Fibroblast of lung (primary cell): ENCODE results near the gene KCNN4. TPM values are rescaled to one million over a fixed set of nuclear protein-coding genes. Genes with fewer than 3 reads are reported as not detected.

Source experiments
- DNase-seq, 2 donors: peaks; one replicate each; pipeline versions ENCODE4 v3.0.0 to v3.0.0-alpha.2; 2010; ENCODE audit warnings: low read depth in 2 of 2
- H2AFZ ChIP-seq: 2 replicates; pipeline ENCODE4 v1.5.1; 2012; ENCODE audit warnings: low read length, control low read depth, inconsistent platforms
- H3K27ac ChIP-seq: 2 replicates; pipeline ENCODE4 v1.5.1; 2011; ENCODE audit warnings: low read length, control low read depth; ENCODE audit not compliant: insufficient read depth
- H3K27me3 ChIP-seq: 2 replicates; pipeline ENCODE4 v1.5.1; 2011; ENCODE audit warnings: mild to moderate bottlenecking, low read length; ENCODE audit not compliant: control insufficient read depth, insufficient read depth
- H3K36me3 ChIP-seq: 2 replicates; pipeline ENCODE4 v1.5.1; 2011; ENCODE audit warnings: low read length; ENCODE audit not compliant: control insufficient read depth, insufficient read depth
- H3K4me1 ChIP-seq: 2 replicates; pipeline ENCODE4 v1.5.1; 2011; ENCODE audit warnings: low read length; ENCODE audit not compliant: control insufficient read depth, insufficient read depth; ENCODE audit errors: extremely low read depth
- H3K4me2 ChIP-seq: 2 replicates; pipeline ENCODE4 v1.5.1; 2011; ENCODE audit warnings: low read length, control low read depth; ENCODE audit not compliant: insufficient read depth; ENCODE audit errors: extremely low read depth
- H3K4me3 ChIP-seq, 4 experiments: fragments of 200-600 bp in 1 of 4; sonication (generic) in 1 of 4; replicated peaks in 1 of 4; 2 replicates each; pipeline ENCODE4 v1.5.1; 2011 to 2016; ENCODE audit warnings: low read length in 4 of 4, low read depth in 3 of 4, mild to moderate bottlenecking in 3 of 4, control low read depth in 2 of 4, inconsistent platforms in 1 of 4, mixed read lengths in 1 of 4; ENCODE audit not compliant: insufficient read depth in 1 of 4; ENCODE audit errors: control extremely low read depth in 1 of 4
- H3K79me2 ChIP-seq: 2 replicates; pipeline ENCODE4 v1.5.1; 2012; ENCODE audit warnings: mild to moderate bottlenecking, low read length, inconsistent platforms; ENCODE audit not compliant: control insufficient read depth, insufficient read depth
- H3K9ac ChIP-seq: 2 replicates; pipeline ENCODE4 v1.5.1; 2011; ENCODE audit warnings: mild to moderate bottlenecking, low read length, control low read depth; ENCODE audit not compliant: insufficient read depth
- H3K9me3 ChIP-seq: 2 replicates; pipeline ENCODE4 v1.5.1; 2012; ENCODE audit warnings: low read depth, low read length; ENCODE audit not compliant: control insufficient read depth, insufficient read depth
- H4K20me1 ChIP-seq: 2 replicates; pipeline ENCODE4 v1.5.1; 2011; ENCODE audit warnings: low read length; ENCODE audit not compliant: control insufficient read depth, insufficient read depth; ENCODE audit errors: extremely low read depth
- CTCF ChIP-seq, 2 donors: IDR thresholded peaks in 1 of 2; conservative IDR thresholded peaks in 1 of 2; 1 replicate in 1 of 2; 2 replicates in 1 of 2; pipeline ENCODE4 v1.5.1; 2011 to 2012; ENCODE audit warnings: low read length in 2 of 2, control low read depth in 1 of 2, inconsistent platforms in 1 of 2, low read depth in 1 of 2, mild to moderate bottlenecking in 1 of 2
- EZH2 ChIP-seq: IDR thresholded peaks from 2 replicates; pipeline ENCODE4 v1.5.1; 2012; ENCODE audit warnings: low read length, control low read depth, mild to moderate bottlenecking; ENCODE audit errors: missing control alignments
- polyA plus RNA-seq, 2 donors: library from polyadenylated mRNA; depleted of rRNA in 1 of 2; stranded (reverse) in 1 of 2; unstranded in 1 of 2; fragments of >200 nt; gene quantifications; 2 replicates each; pipeline ENCODE4 v1.2.1, GENCODE V29; 2011 to 2012; ENCODE audit warnings: missing spikeins in 1 of 2
- total RNA-seq: library from RNA; depleted of rRNA; stranded (reverse); fragments of >200 nt; gene quantifications from 2 replicates; pipeline ENCODE4 v1.2.1, GENCODE V29; 2014

Gene KCNN4
- total and polyA plus RNA-seq, 2 donors (not counting 1 experiment from before 2014, with no cell fraction given) = 0.41 to 0.83 TPM

GRCh38 chr19:43718627-43719377 is 62.0 kb downstream of the KCNN4 start:
- DNase-seq = no peak
- H2AFZ ChIP-seq = no peak overlapping the region
- no peaks in the 10 kb centered on the region for H3K36me3 ChIP-seq
- H3K9ac ChIP-seq = no peak overlapping the region
- H3K4me3 ChIP-seq = no peak overlapping the region
- H3K79me2 ChIP-seq = no peaks in the 10 kb centered on the region
- H3K4me1 ChIP-seq = no peaks in the 10 kb centered on the region
- no peak overlapping the region for H3K27ac ChIP-seq
- no peak for TF ChIP-seq EZH2
- TF ChIP-seq CTCF (conservative IDR thresholded peaks at IDR 0.05 in 1 of 2, IDR thresholded peaks at IDR 0.05 in 1 of 2; ENCODE audit: low read depth in 1 of 2, low read length in 2 of 2) = no peak
- H3K9me3 ChIP-seq = no peaks in the 10 kb centered on the region
- no peaks in the 10 kb centered on the region for H4K20me1 ChIP-seq
- H3K4me2 ChIP-seq = no peak overlapping the region
- H3K27me3 ChIP-seq = no peaks in the 10 kb centered on the region

Other genes starting within 250 kb of the KCNN4 start
- gene ZNF575, start 247.8 kb downstream of the KCNN4 start, total RNA-seq = 0.26 and 0.33 TPM in 2 replicates
- gene ZNF575, start 247.8 kb downstream of the KCNN4 start, polyA plus RNA-seq = 0.27 TPM in 2 replicates
- 13.6 and 14.5 TPM in 2 replicates for gene XRCC1, start 205.4 kb downstream of the KCNN4 start, total RNA-seq
- 8.6 and 17.5 TPM in 2 replicates for gene XRCC1, start 205.4 kb downstream of the KCNN4 start, polyA plus RNA-seq
- 7.2 and 14.7 TPM in 2 replicates for gene PINLYP, start 205.2 kb downstream of the KCNN4 start, total RNA-seq
- gene PINLYP, start 205.2 kb downstream of the KCNN4 start, polyA plus RNA-seq = 5.1 TPM in 2 replicates
- 11.6 and 12.2 TPM in 2 replicates for gene IRGQ, start 184.8 kb downstream of the KCNN4 start, total RNA-seq
- gene IRGQ, start 184.8 kb downstream of the KCNN4 start, polyA plus RNA-seq = 11.7 TPM in 2 replicates
- gene ZNF576, start 184.4 kb downstream of the KCNN4 start, total RNA-seq = 8.7 and 9.7 TPM in 2 replicates
- gene ZNF576, start 184.4 kb downstream of the KCNN4 start, polyA plus RNA-seq = 7.0 and 10.3 TPM in 2 replicates
- under 0.01 TPM in 1 of 2 replicates, not detected in the other for gene SRRM5, start 168.9 kb downstream of the KCNN4 start, total RNA-seq
- gene SRRM5, start 168.9 kb downstream of the KCNN4 start, polyA plus RNA-seq = 0.03 and 0.06 TPM in 2 replicates
- gene ZNF428, start 161.3 kb downstream of the KCNN4 start, total RNA-seq = 38.5 and 43.9 TPM in 2 replicates
- gene ZNF428, start 161.3 kb downstream of the KCNN4 start, polyA plus RNA-seq = 14.0 and 17.2 TPM in 2 replicates
- gene CADM4, start 141.1 kb downstream of the KCNN4 start, total RNA-seq = 1.5 and 2.1 TPM in 2 replicates
- gene CADM4, start 141.1 kb downstream of the KCNN4 start, polyA plus RNA-seq = 0.49 and 1.5 TPM in 2 replicates
- gene PLAUR, start 110.8 kb downstream of the KCNN4 start, total RNA-seq = 31.1 and 48.1 TPM in 2 replicates
- gene PLAUR, start 110.8 kb downstream of the KCNN4 start, polyA plus RNA-seq = 64.6 and 83.9 TPM in 2 replicates
- gene IRGC, start 64.9 kb downstream of the KCNN4 start, total RNA-seq = not detected in 2 replicates
- not detected in 2 replicates for gene IRGC, start 64.9 kb downstream of the KCNN4 start, polyA plus RNA-seq
- 5.9 and 6.1 TPM in 2 replicates for gene SMG9, start 26.0 kb downstream of the KCNN4 start, total RNA-seq
- gene SMG9, start 26.0 kb downstream of the KCNN4 start, polyA plus RNA-seq = 6.0 and 10.2 TPM in 2 replicates
- gene LYPD5, start 21.5 kb upstream of the KCNN4 start, total RNA-seq = 0.50 and 1.0 TPM in 2 replicates
- 0.12 and 0.37 TPM in 2 replicates for gene LYPD5, start 21.5 kb upstream of the KCNN4 start, polyA plus RNA-seq
- gene ZNF283, start 46.3 kb upstream of the KCNN4 start, total RNA-seq = 12.8 and 15.2 TPM in 2 replicates
- gene ZNF283, start 46.3 kb upstream of the KCNN4 start, polyA plus RNA-seq = 3.5 and 5.8 TPM in 2 replicates
- 5.3 and 5.9 TPM in 2 replicates for gene ZNF404, start 103.0 kb upstream of the KCNN4 start, total RNA-seq
- 2.0 and 3.8 TPM in 2 replicates for gene ZNF404, start 103.0 kb upstream of the KCNN4 start, polyA plus RNA-seq
- 18.5 and 22.1 TPM in 2 replicates for gene ZNF45, start 154.3 kb upstream of the KCNN4 start, total RNA-seq
- gene ZNF45, start 154.3 kb upstream of the KCNN4 start, polyA plus RNA-seq = 11.6 and 13.2 TPM in 2 replicates
- 8.5 and 15.2 TPM in 2 replicates for gene ZNF221, start 170.3 kb upstream of the KCNN4 start, total RNA-seq
- 2.3 and 2.4 TPM in 2 replicates for gene ZNF221, start 170.3 kb upstream of the KCNN4 start, polyA plus RNA-seq
- gene ZNF155, start 203.2 kb upstream of the KCNN4 start, total RNA-seq = 9.0 and 12.2 TPM in 2 replicates
- 5.6 and 7.4 TPM in 2 replicates for gene ZNF155, start 203.2 kb upstream of the KCNN4 start, polyA plus RNA-seq
- 4.0 and 4.6 TPM in 2 replicates for gene ZNF230, start 222.0 kb upstream of the KCNN4 start, total RNA-seq
- 2.0 and 3.5 TPM in 2 replicates for gene ZNF230, start 222.0 kb upstream of the KCNN4 start, polyA plus RNA-seq
- 12.1 and 13.0 TPM in 2 replicates for gene ZNF222, start 244.4 kb upstream of the KCNN4 start, total RNA-seq
- 4.3 and 6.0 TPM in 2 replicates for gene ZNF222, start 244.4 kb upstream of the KCNN4 start, polyA plus RNA-seq